Adipose tissue (tissue), 3 donors: Measurements from ENCODE around the gene GON4L. TPM values are rescaled to one million over a fixed set of nuclear protein-coding genes. Genes with fewer than 3 reads are reported as not detected.
"Not testable (repeated sequence)": the region's sequence is repeated elsewhere in the genome, so short reads cannot be mapped to it uniquely, and the experiment has no call there.

Experiments
- H3K27ac ChIP-seq: one replicate; pipeline ENCODE4 v1.5.1; 2013; ENCODE audit warnings: low read depth, low read length
- WGBS, 3 donors: extraction: QIAGEN DNeasy Blood & Tissue Kit; methylation state at CpG; one replicate each; pipeline ENCODE4 v1.1.7; 2013; 5-methylcytosine and 5-hydroxymethylcytosine counted together
- polyA plus RNA-seq, 3 donors: library from polyadenylated mRNA; stranded (reverse); fragments of 200-250 nt; gene quantifications; one replicate each; pipeline ENCODE4 v1.2.3, GENCODE V29; 2013
- donor health status: healthy with polysubstance abuse.
- donor health status: Bipolar disorder and iron deficiency.
- donor health status: healthy.

Gene GON4L
- polyA plus RNA-seq, 3 donors = 9.7 to 27.4 (median 15.2) TPM

- H3K27ac ChIP-seq = not testable (repeated sequence)
- WGBS, 3 donors = 78 to 93% (median 82%) methylated on average over 3 to 4 of the region's 5 CpGs
Measured at GRCh38 chr1:155767399-155767989, 89.5 kb downstream of the GON4L start.

DNA sequence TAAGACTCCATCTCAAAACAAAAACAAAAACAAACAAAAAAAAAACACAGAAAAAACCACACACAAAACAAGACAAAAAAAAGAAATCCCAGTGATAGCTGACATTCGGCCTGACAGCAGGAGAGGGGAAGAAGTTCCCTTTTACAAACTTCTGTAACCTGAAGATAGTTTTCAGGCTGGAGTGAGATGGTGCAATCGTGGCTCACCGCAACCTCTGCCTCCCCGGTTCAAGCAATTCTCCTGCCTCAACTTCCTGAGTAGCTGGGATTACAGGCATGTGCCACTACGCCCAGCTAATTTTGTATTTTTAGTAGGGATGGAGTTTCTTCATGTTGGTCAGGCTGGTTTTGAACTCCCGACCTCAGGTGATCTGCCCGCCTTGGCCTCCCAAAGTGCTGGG is 93.0 kb downstream of the GON4L start:
- not testable (repeated sequence) for H3K27ac ChIP-seq
- WGBS, 3 donors = 63 to 95% (median 69%) methylated on average over 7 of the region's 7 CpGs

GRCh38 chr1:155763090-155763815 is 93.8 kb downstream of the GON4L start:
- WGBS, 3 donors = 72 to 91% (median 77%) methylated on average over 6 of the region's 6 CpGs
- not testable (repeated sequence) for H3K27ac ChIP-seq

DNA sequence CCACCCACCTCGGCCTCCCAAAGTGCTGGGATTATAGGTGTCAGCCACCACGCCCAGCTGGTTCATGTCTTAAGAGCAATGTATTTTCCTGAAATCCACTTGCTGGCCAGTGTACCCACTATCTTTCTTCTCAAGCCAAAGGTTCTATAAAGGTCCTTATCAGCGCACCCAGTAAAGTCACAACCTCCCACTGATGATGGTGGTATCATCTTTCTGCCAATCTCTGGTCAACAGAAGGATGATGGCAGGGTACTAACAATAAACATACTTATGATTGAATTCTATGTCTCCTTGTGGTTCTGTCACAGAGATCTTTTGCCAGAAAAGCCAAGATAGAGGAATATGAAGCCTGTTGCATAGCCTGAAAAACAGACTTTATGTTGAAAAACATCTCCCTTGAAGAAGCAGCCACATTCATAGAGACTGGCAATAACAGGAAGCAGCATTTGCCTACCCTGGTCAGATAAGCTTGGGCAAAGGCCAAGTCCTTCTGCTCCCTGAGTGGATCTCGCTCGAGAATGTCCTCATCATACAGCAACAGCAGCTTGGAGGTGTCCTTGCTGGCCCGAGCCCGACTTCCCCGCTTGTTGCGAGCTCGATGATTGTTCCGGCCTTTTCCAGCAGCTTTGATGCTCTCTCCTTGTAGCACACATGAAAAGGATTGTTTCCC is 95.1 kb downstream of the GON4L start:
- WGBS, 3 donors = 86 to 97% (median 93%) methylated on average over 11 of the region's 11 CpGs
- no peak overlapping the region for H3K27ac ChIP-seq

GRCh38 chr1:155760751-155761475 is 96.1 kb downstream of the GON4L start:
- H3K27ac ChIP-seq = no peak overlapping the region
- WGBS, 3 donors = 90 to 95% (median 93%) methylated on average over 2 of the region's 2 CpGs

DNA sequence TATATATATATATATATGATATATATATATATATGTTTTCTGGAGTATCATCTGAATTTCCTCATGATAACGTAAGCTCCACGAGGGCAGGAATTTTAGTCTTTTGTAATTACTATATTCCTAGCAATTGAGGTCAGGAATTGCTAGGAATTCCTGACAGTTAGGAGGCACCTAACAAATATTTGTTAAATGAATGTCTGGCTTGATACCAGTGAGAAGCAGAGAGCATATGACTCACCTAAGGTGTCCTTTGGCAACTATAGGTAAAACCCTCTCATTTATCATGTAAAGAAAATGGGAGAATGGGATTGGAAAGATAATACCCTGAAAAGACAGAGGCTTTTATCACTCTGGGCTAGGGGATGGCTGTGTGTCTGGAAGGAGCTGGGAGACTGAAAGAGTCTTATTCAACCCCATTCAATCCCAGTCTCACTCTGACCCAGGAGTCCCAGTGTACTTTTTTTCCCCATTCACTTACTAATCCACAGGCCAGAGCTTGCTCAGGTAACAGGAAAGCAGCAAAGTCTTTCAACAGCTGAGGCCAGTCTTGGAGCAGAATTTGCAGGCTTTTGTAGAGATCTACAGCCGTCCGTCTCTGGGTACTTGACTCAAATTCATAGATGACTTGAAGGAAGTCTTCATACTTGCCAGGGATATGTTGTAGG is 96.9 kb downstream of the GON4L start:
- H3K27ac ChIP-seq = no peak overlapping the region
- WGBS, 3 donors = 95 to 98% (median 97%) methylated on average over 4 of the region's 4 CpGs

GRCh38 chr1:155759017-155759416 is 98.0 kb downstream of the GON4L start:
- not testable (repeated sequence) for H3K27ac ChIP-seq
- 98 to 100% (median 100%) methylated on average over 3 of the region's 3 CpGs for WGBS, 3 donors

DNA sequence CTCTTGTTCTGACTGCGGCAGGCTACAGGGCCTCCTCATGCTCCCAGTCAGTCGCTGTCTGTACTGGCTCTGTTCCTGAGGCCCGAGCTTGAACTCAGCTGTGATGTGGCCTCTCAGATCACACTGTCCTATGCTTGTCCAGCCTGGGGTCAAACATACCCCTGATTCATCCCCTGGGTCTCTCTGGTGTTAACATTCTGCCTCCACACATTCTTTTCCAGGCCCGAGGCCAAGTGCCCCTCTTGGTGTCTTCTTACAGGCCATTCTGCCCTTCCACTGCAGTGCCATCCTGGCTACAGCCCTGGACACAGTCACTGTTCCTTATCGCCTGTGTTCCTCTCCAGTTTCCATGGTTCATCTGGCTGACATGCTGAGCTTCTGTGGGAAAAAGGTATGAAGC is 108.9 kb downstream of the GON4L start:
- H3K27ac ChIP-seq = not testable (repeated sequence)
- WGBS, 3 donors = 61 to 95% (median 82%) methylated on average over 5 of the region's 5 CpGs

DNA sequence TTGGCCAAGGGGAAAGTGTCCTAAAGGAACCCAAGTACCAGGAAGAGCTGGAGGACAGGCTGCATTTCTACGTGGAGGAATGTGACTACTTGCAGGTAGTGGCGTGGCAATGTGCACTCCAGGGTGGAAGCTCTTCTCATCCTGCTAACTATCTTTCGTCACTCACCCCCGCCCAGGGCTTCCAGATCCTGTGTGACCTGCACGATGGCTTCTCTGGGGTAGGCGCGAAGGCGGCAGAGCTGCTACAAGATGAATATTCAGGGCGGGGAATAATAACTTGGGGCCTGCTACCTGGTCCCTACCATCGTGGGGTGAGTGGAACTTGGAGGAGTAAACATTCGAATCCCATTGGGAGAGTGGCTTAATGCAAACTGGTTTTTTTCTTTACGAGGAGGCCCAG is 109.4 kb downstream of the GON4L start:
- not testable (repeated sequence) for H3K27ac ChIP-seq
- WGBS, 3 donors = 81 to 93% (median 92%) methylated on average over 10 of the region's 12 CpGs

DNA sequence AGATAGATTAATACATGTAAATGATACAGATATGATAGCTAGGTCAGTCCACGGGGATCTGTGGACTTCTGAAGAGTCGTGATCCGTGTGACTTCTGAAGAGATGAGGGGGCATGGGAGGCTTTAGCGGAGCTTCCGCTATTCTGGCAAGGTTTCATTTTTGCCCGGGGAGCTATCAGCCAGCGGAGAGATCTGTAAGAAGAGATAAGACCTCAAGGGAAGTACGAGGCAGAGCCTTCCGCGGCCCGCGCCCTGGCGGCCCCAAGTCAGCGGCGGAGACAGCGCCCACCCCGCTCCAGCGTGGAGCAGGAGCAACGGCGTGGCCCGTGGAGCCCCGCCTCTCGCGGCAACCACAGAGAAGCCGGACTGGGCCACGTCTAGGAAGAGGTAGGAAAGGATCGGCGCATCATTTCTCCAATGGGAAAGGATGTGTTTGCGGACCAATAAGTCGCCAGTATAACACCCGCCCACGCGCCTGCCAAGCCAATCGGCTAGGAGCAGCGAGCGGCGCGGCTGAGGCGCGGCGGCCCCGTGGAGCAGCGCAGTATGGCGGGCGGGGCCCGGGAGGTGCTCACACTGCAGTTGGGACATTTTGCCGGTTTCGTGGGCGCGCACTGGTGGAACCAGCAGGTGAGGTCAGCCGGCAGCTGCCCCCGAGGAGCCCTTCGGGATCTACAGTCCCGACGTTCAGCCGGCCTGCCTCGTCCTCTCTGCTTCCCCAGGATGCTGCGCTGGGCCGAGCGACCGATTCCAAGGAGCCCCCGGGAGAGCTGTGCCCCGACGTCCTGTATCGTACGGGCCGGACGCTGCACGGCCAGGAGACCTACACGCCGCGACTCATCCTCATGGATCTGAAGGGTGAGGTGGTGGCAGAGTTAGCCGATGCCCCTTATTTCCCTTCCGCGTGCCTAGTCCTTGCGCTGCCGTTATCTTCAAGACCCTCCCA is 111.5 kb downstream of the GON4L start:
- 0 to 1% (median 0%) methylated on average over 40 to 47 of the region's 77 CpGs for WGBS, 3 donors
- H3K27ac ChIP-seq = not testable (repeated sequence)

DNA sequence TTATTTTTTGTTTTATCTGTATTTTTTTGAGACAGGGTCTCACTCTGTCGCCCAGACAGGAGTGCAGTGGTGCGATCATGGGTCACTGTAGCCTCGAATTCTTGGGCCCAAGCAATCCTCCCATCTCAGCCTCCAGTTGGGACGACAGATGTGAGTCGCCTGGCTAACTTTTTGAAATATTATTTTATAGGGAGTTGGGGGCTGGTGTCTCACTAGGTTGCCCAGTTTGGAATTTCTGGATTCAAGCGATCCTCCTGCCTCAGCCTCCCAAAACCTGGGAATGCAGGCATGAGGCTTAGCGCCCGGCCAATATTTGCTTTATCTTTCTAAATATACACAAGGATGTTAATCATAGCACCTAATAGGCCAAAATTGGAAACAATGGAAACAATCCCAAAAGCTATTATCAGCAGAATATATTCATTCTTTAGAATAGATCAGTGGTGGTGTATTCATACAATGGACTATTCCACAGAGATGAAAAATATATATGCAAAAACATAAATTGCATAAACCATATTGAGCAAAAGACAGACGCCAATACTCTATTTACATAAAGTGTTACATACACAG is 112.2 kb downstream of the GON4L start:
- H3K27ac ChIP-seq = no peak overlapping the region
- WGBS, 3 donors = 66 to 82% (median 81%) methylated on average over 9 of the region's 9 CpGs

- 88 to 92% (median 91%) methylated on average over 10 of the region's 10 CpGs for WGBS, 3 donors
- no peak overlapping the region for H3K27ac ChIP-seq
Measured at GRCh38 chr1:155741908-155742307, 115.1 kb downstream of the GON4L start.

DNA sequence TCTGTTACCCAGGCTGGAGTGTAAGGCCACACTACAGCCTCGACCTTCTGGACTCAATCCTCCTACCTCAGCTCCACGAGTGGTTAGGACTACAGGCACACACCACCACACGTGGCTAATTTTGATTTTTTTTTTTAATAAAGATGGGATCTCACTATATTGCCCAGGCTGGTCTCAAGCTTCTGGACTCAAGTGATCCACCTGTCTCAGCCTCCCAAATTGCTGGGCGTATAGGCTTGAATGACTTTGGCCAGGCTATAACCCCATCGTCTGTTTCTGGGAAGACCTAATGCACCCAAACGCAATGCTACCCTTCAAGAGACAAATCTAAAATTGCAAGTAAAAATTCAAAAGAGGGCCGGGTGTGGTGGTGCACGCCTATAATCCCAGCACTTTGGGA is 116.0 kb downstream of the GON4L start:
- H3K27ac ChIP-seq = no peak overlapping the region
- 87 to 92% (median 92%) methylated on average over 8 of the region's 8 CpGs for WGBS, 3 donors

GRCh38 chr1:155729031-155729898 is 127.7 kb downstream of the GON4L start:
- H3K27ac ChIP-seq = no peak overlapping the region
- 61 to 66% (median 64%) methylated on average over 12 of the region's 12 CpGs for WGBS, 3 donors

- no peak overlapping the region for H3K27ac ChIP-seq
- WGBS, 3 donors = 96 to 98% (median 98%) methylated on average over 3 of the region's 3 CpGs
Measured at GRCh38 chr1:155725142-155725541, 131.9 kb downstream of the GON4L start.

DNA sequence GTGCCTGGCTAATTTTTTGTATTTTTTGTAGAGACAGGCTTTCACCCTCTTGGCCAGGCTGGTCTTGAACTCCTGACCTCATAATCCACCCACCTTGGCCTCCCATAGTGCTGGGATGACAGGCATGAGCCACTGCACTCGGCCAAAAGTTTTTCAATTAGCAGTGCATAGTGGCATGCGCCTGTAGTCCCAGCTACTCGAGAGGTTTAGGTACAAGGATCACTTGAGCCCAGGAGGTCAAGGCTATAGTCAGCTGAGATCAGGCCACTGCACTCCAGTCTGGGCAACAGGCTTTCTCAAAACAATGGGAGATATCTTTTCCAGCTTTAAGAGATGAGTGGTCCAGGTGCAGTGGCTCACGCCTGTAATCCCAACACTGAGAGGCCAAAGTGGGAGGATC is 137.3 kb downstream of the GON4L start:
- no peak overlapping the region for H3K27ac ChIP-seq
- 89 to 97% (median 96%) methylated on average over 4 of the region's 4 CpGs for WGBS, 3 donors
